ENCODE data around the gene SHQ1.

The SHQ1 gene

DNA sequence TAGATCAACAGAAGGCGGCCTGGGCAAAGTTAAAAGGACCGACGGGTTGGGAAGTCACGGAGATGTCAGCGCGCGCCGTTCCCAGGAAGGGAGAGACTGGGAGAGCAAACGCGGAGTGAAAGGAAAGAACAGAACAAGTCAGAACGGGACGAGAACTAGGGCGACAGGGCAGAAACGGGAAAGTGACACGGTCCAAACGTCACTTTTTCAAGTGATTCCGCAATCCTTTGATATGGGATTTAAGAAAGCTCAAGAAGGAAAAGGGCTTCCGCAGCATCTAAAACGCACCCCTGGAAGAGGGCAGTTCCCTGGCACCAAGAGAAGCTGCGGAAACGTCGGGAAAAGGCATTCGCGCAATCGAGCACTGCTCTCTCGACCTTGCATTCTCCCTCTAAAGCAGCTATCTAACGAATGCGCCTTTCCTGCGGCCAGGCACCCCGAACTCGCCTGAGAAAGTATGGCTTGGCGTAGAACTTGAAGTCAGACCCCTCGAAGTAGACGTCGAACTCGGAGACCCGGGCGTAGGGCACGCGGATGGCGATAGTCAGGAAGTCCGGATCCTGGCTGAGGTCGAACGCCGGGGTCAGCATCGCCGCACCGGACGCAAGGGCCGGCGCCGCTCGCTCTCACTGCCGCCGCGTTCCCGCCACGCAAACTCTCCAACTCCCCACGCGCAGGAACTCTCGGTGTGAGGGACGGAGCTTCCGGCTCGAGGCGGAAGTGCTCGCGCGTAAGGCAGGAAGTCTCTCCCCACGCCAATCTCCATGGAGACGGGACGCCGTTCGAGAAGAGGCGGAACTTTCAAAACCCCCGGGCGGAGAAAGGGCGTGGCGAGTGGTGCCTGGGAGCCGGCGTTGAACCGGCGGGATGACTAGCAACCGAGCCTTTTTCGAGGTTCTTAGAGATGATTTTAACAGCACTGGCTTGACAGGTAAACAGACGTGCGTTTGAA lies at the start of gene SHQ1:
SHQ1 (minus strand) TSS at position 695 of the 952 bp plus-strand sequence; CDS start at position 590, 105 bp downstream.
- peak; percentile 93 for DNase-seq

DNA sequence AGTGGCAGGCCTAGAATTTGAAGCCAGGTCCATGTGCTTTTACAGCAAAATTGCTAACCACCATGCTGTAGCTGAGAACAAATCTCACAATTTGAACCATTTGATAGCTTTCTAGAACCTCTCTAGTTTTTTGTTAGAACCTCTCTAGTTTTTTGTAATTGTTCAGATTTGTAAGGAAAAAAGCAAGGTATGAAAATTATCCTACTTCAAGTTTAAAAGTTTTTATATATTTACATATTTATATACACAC lies 49.4 kb upstream of the SHQ1 start:
- no peak for DNase-seq

DNA sequence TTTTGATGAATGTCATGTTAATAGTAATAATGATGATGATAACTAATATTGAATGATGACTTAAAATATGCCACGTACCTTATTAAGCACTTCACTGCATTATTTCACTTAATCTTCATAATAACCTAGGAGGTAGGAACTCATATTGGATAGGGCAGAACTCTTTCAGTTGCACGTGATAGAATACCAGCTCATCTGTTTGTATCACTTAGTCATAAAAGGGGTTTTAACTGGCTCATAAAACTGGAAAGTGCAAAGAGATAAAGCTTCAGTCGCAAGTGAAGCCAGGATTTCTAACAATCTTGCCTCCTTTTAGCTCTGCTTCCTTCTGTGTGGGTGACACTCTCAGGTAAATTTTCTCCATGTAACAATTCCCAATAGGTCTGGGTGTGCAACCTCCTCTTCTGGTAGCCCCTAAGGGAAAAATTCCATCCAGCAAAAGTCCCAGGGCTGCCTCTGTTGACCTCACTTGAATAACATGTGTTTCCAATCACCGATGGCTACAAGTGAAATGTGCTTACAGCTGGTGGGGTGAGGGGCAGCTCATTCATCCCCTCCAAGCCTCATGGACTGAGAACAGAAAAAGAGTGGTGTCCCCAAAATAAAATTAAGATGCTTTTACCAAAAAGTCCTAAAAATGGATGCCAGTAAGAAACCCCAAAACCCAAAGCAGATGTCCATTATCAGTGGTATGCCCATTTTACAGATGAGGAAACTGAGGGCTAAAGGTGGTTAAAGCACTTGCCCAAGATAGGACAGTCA lies 48.9 kb upstream of the SHQ1 start:
- no peak for DNase-seq

DNA sequence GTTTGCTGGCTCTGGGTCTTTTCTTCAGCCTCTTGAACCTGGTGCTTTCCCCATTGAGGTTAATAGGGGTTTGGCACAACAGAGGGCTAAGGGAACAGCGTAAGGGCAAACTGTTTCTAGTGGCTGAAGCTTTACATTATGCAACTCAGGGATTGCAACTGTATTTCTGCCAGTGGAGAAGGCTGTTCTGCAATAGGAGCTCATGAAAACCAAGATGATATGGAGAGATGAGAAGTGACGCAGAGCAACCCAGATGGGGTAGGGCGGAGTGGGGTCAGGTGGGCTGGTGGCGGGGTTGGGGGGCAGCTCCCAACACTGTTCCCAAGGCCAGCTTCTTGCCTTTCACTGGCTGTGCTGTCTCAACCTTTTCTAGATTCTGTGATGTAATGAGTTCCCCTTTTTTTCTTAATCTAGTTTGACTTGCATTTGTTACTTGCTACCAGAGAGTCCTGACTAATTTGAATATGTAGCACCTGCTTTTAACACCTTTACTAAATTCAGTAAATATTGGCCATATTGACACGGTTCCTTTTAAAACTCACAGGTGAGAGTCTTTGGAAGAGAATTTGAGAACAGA lies 46.8 kb upstream of the SHQ1 start:
- DNase-seq = peak; percentile 28

DNA sequence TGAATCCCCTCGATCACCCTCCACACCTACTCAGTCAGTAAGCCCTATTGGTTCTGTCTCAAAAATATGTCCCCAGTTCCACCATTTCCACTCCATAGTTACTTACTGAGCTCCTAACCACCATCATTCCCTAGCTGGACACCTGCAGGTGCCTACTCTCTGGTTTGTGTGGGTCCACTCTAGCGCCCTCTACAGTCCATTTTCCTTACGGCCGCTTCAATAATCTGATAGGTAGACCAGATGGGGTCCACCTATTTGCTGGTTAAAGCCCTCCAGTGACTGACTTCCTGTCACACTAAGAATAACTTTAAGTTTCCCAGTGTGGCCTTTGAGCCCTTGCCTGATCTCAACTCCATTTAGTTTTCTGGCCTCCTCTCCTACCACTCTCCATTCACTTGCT lies 44.6 kb upstream of the SHQ1 start:
- peak; percentile 51 for DNase-seq

DNA sequence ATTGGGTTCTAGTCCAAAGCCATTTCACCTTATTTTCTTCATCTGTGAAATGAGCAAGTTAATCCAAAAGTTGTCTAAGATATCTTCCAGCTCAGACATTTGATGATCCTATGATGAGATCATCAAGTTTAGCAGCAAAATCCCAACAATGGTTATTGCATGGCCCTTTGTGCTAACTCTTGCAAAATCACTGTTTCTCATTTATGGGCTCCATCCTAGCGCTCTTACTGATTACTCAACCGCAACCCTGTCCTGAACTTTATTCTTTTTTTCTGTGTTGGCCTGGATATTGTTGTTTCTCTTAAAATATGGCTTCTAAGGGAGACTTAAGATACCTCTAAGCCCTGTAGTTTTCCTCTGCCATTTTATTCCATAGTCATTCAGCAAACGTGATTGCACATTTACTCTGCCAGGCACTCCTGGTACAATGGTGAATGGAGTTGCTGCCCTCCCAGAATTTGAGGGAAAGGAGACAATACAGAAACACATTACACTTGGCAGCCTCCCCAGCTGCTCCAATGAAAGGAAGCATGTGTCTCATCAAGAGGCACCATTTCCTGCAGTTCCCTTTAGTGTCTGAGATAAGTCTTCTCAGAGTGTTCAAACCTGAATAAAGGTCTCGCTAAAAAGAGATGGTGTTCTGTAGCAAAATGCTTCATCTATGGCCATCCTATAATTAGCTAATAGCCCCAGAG lies 44.0 kb upstream of the SHQ1 start:
- no peak for DNase-seq

DNA sequence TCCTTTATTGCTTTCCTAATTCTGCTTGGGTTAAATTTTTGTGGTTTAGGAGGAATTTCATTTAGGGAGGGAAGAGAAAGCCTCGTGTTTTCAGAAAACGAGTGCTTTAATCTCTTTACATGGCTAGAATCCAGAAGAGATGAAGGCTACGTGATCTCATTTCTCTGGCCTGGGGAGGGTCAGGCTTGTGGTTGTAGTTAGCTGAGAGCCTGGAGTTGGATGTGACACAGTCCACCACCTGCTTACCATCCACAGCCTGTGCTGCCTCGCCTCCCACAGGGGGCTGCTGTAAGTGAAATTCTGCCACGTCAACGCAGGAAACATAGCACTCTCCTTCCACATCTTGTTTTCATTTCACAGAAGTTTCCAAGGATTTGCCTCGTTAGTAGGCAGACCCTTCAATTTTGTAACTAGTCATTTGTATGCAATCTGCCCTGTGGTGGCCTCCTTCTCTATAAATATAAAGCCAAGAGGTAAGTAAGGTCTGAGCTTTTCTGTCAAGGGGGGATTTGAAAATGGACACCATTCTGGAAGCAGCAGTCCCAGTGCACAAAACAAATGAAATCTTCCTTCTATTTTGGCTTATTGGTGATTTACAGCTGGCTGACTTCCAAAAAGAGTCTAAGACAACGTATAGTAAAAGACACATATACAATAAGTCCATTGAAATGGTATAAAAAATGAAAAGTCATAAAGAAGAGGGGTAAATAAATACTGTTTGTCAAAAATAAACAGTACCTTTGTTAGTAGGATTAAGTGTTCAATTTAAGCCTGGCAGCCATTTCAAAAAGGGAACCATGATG lies 43.0 kb upstream of the SHQ1 start:
- no peak for DNase-seq

DNA sequence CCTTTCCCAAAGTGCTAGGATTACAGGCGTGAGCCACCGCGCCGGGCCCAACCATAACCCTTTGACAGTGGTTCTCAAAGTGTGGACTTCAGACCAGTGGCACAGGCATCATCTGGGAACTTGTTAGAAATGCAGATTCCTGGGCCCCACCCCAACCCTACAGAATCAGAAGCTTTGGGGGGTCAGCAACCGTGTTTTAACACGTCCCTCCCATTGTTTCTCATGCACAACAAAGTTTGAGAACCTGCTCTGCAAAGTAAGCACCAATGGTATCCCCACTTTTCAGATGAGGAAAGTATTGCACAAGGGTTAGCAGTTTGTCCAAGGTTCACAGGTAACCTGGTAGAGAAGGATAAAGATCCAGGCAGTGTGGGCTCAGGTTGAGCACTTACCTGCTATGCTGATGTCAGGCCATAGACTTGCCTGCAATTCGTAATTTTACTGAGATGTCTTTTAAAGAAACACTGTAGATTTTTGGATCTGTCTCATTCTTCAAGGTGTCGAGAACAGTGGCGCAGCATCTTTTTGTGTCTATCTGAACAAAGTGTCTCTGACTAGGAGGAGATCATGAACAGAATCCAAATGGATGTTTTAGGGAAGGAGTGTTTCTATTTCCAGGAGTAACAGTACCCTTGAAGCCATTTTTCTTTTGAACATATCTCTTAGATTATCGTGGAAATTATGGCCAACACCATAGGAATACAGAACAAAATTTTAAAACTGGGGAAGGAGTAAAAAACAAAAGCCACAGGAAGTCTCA lies 42.1 kb upstream of the SHQ1 start:
- no peak for DNase-seq

DNA sequence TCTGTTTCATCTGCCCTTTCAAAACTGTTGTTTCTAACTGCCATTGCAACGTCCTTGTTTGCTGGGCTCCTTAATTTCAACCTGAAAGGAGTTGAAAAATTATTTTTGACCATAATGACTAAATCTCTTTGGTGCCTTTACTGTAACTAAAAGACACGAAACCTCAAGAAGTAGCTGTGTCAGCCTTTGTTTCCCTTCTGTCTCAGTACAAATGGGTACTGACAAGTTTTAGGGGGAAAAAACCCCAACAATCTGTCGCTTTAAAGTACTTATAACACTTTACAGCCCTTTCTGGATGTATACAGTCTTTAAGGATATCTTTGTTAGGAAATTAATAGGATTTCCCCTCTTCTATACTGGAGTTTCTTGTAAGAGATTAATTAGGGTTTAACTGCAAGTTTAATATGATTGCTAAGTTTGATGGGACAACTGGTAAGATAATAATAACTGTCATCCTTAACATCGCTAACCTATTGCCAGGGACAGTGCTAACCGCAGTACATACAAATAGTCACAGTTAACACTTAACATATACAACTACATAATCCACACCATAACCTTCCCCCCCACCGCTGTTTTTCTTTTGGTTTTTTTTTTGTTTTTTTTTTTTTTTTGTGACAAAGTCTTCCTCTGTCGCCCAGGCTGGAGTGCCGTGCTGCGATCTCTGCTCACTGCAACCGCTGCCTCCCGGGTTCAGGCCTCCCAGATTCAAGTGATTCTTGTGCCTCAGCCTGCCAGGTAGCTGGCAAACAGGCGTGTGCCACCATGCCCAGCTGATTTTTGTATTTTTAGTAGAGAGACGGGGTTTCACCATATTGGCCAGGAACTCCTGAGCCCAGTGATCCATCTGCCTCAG lies 41.3 kb upstream of the SHQ1 start:
- no peak for DNase-seq

DNA sequence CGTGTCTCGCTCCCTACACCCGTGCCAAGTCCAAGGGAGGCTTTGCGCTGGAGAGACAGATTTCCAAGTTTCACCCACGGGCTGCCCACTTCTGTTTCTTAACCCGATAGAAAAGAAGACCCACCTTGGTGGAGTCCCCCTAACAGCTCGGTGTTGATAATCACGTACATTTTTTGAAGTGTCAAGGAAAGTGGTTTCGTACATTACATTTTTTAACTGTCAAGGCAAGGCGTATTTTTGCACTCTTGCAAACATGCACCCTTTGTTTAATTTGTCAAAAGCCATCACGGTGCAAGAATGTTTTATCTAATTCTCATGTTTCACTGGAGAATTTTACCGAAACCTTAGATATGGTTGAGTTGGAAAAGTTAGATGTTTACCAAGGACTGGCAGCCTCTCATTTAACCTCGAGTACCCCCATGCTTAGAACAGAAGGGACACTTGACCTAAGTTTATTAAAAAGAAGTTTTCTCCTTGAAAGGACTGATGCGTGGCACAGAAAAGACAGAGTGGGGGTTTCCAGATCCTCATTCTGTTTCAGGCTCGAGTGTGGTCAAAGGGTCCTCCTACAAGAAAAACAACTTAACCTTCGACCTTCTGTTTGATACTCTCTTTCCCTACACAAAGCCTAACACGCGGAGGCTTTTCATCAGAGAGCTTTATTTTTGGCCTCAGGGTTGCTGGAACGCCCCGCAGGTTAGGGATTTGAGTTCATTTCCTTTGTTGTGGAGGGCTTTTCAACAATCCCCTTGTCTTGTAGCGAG lies 40.5 kb upstream of the SHQ1 start:
- DNase-seq = no peak

DNA sequence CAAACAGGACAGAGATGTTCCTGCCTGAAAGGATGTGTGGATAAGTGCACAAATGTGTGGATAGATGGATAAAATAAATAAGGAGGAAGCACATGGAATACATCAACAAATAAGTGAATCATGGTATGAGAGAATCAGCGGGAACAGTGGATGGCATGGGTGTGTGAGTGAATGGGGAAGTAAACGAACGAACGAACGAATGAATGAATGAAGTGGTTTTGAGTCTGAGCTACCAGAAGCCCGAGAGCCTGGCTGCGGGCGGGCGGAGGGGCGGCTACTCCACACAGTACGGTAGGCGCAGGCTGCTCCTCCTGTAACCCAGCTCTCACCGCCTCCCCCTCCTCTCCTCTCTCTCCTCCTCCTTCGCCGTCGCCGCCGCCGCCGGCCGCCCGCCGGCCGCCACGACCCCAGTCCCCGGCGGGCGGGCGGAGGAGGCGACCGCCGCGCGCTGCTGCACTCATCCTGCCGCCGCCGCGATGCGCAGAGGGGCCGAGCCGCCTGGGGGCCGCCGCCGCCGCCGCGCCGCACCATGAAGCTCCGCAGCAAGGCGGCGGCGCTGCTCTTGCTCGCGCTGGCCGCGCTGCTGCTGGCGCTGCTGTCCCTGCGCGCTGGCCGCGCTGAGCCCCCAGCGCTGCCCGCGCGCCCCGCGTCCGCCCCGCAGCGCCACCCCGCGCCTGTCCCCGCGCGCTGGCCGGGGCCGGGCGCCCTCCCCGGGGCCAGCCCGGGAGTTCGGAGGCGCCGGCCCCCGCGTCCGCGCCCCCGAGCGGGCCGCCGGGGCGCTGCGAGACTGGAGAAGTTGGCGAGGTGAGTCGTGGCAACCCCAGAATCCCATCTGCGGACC lies 39.7 kb upstream of the SHQ1 start, which contains the start of gene GXYLT2:
GXYLT2 (plus strand) TSS at position 342 of the 841 bp plus-strand sequence; CDS start at position 530, 188 bp downstream.
- DNase-seq = peak; percentile 62

DNA sequence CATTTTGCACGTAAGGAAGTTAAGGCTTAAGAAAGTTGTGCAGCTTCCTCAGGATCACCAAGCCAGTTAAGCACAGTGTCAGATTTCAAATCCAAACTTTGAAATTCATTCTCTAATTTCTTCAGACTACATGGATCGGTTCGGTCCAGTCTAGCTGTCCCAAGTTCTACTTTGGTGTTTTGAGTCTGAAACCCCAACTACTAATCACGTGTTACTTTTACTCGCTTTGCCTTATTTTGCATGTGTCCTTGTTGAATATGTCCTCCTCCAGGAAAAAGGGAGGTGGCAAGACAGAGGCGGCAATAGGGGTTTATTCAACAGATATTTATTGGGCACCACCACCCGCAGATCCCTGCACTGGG lies 39.1 kb upstream of the SHQ1 start:
- DNase-seq = no peak

DNA sequence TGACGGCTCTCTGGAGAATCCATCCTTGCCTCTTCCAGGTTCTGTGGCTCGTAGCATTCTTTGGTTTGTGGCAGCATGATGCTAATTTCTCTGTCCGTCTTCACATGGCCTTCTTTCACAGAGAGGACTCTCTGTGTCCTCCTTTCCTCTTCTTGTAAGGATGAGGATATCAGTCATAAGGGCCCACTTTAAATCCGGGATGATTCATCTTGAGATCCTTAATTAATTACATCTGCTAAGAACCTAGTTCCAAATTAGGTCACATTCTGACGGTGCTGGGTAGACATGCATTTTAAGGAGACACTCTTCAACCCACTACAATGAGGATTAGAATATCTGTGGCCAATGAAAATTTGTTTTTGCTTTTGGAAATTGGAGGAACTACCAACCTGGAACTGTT lies 23.9 kb upstream of the SHQ1 start:
- DNase-seq = no peak

DNA sequence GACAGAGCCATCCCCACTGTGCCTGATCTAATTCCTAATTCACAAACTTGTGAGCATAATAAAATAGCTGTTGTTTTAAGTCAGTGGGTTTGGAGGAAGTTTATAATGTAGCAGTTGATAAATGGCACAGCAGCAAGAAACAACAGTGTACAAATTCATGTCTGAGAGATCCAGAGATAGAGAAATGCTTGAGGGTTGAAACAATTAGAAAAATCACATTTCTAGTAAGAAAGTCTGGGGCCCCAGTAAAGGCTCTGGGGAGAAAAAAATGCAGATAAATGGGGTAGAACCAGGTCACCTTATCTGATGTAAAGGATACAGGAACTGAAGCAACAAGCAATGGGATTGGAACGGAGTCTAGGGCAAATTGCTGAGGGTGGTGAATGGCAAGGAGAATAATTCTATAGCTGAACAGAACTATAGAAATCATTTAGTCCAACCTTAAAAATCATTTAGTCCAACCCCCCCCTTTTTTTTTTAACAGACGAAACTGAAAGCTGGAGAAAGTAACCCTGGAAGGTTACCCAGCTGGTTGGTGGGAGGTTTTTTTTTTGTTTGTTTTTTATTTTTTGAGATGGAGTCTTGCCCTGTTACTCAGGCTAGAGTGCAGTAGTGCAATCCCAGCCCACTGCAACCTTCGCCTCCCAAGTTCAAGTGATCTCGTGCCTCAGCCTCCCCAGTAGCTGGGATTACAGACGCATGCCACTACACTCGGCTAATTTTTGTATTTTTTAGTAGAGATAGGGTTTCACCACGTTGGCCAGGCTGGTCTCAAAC lies 14.3 kb upstream of the SHQ1 start:
- peak; percentile 19 for DNase-seq

DNA sequence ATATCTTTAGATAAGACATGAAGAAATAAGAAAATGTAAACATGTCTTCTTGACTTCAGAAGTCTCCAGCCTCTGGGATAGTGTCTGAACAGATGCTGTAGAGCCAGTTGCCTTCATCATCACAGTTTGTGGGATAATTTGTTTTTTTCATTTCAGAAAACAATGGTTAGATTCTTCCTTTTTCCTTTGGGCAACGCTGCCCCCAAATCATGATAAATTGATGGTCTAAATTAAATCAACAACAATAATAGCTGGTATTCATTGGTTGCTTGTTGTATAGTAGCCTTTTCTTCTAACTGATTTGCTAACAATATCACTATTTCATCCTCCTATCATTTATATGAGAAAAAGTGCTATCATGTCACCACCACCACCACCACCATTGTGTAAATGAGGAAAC lies 12.6 kb upstream of the SHQ1 start:
- DNase-seq = no peak

DNA sequence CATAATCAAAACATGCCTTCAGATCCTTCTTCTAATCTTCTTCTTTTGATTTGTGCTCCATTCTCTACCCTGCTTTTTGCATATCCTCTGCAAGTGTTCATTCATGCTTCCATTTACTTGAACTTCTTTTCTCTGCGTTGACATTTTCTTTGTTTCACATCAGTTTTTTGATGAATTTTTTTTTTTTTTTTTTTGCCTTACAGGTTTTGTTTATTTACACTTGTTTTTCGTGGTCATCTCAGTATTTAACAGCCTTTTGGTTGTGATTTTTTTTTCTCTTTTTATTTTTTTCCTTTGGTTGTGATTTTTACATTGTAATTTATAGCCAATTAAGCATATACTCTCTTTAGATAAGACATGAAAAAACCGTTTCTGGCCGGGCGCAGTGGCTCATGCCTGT lies 11.8 kb upstream of the SHQ1 start:
- DNase-seq = no peak

DNA sequence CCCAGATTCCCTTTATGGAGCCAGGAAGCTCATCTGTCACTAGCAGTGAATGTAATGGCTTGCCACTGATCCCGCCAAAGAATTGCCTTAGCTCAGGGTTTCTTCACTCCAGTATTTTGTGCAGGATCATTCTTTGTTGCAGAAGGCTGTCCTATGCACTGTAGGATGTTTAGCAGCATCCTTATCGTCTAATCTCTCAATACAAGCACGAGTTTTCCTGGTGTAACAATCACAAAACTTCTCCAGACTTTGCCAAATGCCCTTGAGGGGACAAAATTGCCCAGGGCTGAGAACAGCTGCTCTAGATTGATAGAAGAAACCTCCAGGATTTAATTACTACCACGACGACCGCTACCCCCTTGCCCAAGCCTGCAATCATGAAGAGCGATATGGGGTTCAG lies 6.8 kb upstream of the SHQ1 start:
- DNase-seq = no peak

DNA sequence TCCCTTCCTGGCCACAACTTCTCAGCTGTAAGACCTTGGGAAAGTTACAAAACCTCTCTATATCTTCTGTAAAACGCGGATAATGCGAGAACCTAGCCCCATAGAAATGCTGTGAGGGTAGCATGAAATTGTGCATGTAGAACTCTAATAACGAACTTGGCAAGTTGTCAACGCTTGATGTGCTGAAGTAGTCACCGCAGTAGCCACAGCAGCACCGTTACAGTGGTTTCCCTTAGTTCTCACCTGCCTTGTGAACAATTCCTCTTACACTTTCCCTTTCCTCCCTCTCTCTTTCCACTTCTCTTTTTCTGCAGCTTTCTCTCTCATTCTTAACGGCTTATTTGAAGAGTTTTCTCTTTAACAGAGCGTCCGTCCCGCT lies 447 bp upstream of the SHQ1 start:
- peak; percentile 56 for DNase-seq
